Activated T-helper 1 cell treated with Interleukin-2 at 50 U/mL for 16 hours (primary cell): Measurements from ENCODE around the gene FLOT1.
A peak's percentile ranks its signal among the peaks of the same experiment; 100 is the strongest.

ENCODE experiments used
- DNase-seq: peaks from one replicate; pipeline ENCODE4 v3.0.0-alpha.2; 2020; ENCODE audit warnings: low read depth

FLOT1 gene

DNA sequence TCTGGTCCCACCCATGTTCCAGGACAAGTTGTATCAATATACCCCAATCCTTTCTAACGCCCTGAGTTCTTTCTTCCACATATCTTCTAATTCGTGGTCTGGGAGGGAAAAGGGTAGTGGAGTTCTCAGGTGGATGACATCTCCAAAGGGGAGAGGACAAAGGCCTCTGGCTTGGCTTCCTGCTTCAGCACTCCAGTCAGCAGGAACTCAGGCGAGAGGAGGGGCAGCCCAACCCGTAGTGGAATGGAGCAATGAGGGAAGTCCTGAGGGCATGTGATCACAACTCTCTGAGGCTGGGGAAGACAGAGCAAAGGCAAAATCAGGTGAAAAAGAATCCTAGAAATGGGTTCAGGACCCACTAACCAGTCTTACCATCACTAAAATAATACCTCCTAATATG is 42.1 kb downstream of the FLOT1 start:
- DNase-seq, result no peak

DNA sequence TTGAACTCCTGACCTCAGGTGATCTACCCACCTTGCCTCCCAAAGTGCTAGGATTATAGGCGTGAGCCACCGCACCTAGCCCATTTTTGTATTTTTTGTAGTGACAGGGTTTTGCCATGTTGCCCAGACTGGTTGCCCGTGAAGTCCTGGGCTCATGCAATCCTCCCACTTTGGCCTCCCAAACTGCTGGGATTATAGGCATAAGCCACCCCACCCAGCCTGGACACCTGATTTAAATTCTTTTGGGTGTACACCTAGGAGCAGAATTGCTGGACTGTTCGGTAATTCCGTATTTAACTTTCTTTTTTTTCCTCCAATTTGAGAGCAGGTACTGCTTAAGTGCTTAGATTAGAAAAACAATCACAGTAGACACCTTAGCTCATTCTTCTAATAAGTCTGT is 46.1 kb downstream of the FLOT1 start:
- DNase-seq, result no peak

DNA sequence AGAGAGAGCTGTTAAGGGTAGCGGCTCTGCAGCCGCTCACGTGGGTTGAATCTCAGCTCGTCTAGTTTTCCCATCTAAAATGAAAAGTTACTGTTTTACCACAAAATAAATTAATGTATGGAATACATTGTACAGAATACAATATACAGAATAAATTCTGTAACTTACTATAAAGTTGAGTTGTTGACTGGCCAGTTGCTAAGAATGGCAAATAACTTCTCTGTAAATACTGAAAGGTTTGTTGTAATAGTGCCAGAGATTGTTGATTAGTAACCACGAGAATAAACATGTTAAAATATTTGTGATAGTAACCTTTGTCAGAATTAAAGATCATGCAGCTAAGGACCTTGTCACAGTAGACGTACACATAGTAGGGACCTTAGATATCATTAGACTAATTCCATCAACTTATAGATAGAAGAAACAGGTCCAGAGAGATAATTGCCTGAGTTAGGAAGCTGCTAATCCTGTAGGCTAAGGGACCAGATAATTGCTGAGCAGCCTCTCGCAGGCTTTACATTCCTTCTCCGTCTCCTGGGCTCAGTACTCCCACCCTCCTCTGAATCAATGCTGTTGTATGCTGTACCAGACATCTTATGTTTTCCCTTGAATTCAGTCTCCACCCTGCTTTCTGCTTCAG is 51.2 kb downstream of the FLOT1 start:
- no peak for DNase-seq

DNA sequence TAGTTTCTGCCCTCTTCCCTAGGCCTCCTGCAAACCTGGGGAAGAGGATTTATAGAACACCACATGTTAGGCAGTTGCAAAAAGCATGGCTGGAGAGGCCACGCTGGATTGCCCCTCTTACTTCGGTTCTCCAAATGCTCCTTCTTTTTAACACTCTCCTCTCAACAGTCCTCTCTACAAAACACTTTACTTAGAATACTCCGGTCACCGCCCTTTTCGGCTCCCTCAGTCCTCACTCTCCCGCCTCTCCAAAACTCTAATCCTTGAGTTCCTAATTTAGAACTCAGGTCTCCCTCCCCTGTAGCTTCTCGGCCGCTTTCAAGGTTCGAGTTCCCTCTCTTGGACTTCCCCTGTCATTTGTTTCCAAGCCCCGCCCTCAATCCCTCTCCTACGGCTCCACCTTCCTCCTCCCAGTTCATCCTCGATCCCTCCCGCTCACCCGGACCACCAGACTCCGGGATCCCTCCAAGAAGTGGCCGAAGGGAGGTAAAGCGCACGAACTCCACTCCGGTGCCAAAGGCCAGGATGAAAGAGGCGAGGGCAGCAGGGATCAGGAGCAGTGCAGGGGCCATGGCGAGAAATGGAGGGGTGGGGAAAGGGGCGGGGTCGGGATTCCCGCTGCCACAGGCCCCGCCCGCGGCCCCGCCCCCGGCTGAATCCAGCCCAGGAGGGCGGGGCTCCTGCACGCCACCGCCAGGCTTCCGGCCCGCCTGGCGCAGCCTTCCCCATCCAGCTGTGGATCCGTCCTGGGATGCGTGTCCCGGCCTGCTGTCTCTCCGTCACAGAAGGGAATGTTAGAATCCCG is 51.9 kb downstream of the FLOT1 start, which contains the start of gene NRM:
TSS of gene NRM (minus strand) at position 582 of the 805 bp plus-strand sequence. CDS start at position 572, 10 bp downstream.
- DNase-seq, result peak; percentile 66

DNA sequence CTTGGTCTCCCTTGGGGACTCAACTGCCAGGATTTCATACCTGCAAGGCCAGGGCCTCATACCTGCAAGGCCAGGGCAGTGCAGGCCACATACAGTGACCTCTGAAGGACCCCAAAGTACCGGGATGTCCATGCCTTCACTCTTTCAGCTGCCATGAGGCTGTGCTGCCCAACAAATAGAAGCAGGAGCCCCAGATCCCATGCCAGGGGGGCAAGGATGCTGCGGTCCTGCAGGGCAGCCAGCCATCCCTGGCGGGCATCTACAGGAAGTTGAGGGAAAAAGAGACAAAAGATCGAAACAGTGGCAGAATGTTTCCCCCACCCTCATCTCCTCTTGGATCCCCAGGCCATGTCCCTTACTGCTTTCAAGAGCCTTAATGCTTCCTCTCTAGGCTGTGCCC is 52.5 kb downstream of the FLOT1 start:
- no peak for DNase-seq

DNA sequence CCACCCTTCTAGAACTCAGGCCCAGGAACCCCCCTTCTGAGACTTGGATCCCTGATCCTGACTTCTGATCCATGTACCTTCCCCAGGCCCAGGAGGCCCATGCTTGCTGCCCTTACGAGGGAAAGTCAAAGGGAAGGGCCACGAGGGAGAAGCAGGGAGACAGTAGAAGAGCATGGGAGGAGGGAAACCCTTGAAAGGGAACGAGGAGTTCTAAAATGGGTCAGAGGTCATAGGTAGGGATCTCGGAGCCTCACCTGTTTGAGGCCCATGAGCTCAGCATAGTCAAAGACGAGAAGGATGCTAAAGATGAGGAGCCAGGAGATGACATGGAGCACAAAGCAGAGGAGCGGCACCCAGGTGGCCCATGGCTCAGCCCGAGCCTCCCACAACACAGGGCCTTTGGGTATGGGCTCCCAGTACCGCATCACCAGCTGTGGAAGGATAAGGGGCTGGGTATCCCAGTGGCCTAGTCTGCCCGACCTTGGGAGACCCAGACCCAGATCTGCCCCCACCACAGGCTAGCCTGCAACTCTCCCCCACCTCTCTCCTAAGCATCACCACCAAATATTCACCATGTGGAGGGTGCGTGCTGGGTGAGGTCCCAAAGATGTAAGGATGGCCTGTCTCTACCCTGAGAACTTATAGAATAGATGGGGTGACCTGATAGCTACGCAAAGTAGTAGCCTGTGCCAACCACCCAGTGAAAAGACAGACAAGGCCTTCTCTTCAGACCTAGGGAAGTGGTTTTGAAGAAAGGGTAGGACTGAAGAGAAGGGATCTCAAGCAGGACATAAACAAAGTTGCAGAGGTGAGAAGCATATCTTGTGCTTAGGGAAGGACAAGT is 53.2 kb downstream of the FLOT1 start:
- DNase-seq, result no peak

DNA sequence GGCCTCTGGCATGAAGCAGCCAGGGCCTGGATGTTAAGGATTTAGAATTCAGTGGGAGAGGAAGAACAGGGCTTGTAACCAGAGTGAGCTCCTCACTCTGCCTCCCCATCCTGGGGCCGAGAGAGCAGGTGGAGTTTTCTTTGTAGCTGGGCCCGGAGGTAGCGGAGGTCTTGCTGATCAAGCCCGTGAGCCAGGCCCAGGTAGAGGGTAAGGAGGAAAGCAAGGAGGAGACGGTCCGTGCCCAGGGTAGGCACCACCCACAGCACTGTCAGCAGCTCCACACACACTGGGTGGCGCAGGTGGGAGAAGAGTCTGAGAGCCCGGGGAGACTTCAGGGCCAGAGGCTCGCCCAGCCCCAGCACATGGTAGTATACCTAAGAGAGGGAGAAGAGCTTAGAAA is 53.9 kb downstream of the FLOT1 start:
- no peak for DNase-seq

DNA sequence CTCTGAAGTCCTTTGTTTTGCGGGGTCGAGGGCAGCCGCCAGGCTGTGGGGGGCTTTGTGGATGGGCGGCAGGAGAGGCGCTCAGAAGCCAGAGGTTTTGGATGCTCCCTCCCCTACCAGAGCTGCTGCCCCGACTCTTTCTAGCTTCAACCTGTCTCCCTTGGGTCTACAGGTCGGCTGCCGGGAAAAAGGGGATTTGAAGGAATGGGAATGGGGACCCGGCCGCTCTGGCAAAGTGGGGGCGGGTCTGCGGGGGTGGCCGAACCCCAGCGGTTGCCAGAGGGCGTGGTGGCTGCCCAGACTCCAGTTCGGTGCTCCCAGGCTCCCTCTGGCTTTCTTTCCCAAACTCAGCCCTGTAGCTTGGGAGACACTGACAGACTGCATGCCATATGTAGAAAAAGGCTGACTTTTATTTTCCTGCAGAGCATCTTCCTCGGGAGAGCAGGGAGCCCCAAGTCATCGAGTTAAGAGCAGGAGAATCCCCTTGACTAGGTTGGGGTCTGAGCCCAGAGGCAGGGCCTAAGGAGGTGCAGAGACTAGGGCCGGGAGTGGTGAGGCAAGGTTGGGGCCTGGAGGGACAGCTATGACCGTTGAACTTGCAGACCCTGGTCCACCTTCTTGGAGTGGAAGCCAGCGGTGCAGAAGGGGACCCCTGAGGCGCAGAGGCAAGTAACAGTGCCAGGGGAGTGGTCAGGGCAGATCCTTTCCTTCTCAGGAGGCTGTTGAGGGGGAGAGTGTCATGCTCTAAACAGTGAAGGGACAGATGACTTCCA is 54.6 kb downstream of the FLOT1 start:
- DNase-seq, result no peak

DNA sequence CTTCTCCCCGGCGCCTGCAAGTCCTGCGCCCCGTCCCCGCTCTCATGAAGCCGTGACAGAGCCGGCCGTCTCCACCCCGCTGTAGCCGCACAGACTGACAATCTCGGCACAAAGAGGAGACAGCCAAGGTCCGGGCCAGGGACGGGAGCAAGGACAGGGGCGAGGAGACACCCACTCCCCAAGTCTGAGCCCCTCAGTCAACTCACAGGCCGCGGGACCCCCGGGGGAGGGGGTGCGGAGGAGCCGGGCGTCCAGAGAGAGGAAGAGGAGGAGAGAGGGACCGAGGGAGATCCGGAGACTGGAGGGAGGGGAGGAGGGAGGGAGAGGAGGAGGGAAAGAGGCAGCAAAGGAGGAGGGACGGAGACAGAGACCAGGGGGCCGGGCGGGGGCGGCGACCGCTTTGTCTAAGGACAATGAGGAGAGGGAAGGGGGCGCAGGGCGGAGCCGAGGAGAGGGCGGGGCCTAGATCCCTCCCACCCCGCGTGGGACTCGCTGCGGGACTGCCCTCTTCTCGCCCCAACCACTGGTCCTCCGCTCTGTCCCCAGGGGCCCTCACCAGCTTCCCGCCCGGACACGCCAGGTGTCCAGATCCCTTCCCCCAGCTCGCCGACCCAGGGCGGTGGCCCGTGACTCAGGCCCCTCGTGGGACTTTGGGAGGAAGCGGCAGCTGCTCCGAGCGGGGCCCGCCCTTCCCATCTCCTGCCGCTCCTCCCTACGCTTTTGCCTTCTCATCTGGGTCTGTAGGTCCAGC is 55.4 kb downstream of the FLOT1 start:
- peak; percentile 59 for DNase-seq

DNA sequence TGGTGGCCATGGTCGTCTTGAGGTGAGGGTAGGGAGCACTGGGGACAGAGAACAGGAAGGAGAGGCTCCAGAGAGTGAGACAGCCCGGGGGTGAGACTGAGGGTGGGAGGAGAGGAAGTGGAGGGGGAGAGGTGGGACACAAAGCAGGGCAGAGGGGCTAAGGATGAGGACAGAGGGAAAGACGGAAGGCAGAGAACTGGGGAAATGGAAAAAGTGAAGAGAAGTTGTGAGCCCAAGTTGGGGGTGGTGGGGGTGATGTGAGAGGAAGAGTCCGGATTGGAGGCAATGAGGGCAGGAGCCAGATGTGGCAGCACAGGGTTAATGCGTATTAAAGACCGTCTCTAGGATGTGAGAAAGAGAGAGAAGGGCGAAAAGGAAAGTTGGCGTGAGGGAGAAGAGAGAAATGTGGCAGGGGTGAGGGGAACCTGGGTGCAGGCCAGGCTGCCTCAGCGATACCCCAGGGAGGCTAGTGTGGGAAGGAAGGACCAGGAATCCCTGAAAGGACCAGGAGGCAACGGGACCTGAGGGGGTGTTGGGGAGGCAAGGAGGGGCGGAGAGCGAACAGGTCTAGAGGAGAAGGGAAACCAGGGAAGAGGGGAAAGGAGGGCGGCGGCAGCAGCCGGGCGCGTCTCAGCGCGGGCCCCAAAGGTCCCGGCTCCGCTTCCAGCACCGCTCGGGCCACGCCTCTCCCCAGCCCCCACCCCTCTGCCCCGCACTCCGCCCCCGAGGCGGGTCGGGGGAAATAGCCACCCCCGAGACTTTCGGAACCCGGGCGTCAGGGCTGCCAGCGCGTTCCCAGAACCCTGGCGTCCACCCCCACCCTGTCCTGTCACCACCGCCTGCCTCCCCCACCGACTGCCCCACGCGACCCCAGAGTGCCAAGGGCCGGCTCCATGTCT is 56.2 kb downstream of the FLOT1 start, which contains the start of gene PPP1R18:
TSS of gene PPP1R18 (minus strand) at position 637 of the 899 bp plus-strand sequence. CDS start at position 10, 627 bp downstream.
- peak; percentile 73 for DNase-seq

DNA sequence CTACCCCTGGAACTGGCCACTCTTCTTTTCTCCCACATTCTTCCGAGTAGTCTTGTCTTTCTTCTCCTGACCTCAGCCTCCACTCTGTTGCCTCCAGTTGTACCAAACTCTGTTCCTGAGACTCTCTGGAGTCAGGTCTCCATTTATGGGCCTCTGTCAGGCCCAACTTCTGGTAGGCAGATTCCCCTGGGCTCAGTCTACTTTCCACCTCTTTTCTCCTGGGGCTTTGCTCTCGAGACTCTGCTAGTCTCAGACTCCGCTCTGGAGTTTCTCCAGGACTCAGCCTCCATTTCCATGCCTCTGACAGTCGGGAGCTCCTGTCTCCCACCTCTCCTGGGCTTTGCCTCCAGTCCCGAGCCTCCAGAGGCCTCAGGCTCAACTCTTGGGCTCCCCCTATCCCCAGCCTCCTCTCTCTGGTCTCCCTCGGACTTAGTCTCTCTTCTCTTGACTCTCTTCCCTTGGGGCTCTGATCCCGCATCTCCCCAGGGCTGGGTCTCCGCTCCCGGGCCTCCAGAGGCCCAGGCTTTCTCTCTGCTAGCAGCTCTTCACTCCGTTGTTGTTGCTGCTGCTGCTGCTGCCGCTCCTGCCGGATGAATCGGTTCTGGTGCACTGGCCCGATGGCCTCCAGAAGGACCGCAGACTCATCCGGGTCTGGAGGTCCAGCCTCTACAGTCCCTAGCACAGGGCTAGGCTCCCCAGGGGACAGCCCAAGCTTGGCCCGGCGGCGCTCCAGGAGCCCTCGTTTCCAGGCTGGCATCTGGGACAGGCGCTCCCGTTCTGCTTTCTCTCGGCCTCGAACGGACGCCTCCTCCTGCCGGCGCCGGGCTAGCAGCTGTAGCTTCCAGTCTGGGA is 57.1 kb downstream of the FLOT1 start:
- no peak for DNase-seq

DNA sequence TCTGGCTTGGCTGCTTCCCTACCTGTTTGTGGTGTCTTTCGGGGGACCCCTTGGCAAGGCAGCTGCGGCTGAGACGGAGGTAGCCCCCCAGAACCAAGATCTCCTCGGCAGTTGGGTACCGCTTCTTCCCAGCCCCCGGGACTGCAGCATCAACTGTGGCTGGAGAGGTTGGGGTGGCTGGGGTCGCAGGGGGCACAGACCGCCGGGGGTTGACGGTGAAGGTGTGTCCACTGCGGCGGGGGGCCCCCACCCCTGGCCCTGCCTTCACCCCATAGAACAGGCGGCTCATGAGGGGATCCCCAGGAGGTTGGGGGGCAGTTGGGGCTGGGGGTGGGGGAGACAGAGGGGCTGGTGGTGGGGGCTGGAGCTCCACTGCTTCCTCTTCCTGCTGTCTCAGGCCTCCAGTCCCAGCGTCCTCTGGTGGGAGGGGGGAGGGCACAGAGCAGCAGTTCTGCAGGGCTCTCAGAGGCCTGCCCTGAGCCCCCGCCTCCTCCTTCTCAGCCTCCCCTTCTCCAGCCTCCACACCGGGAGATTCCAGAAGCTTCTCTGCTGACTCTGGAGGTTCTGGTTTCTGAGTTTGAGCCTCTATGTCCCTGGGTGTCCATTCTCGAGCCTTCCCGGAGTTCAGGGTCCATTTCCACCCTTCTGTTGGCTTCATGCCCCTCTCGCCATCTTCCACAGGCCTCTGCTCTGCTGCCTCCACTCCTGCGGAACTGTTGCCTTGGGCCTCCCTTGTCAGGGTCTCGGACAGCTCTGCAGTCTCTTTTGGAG is 57.9 kb downstream of the FLOT1 start:
- peak; percentile 34 for DNase-seq

DNA sequence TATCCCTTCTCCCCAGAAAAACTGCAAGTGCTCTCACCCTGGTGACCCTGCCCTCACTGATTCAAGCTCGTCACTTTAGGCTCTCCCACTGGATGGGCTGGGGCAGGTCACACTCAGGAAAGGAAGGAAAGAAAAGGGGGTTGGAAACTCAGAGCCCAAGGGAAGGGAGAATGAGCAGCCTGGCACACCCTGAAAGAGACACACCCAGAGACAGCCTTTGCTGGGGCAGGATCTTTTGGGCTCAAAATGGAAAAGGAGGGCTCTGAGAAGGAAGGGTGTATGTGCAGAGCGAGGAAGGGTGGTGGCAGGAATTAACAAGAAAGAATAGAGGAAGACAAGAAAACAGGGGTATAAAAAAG is 58.5 kb downstream of the FLOT1 start:
- DNase-seq, result no peak

DNA sequence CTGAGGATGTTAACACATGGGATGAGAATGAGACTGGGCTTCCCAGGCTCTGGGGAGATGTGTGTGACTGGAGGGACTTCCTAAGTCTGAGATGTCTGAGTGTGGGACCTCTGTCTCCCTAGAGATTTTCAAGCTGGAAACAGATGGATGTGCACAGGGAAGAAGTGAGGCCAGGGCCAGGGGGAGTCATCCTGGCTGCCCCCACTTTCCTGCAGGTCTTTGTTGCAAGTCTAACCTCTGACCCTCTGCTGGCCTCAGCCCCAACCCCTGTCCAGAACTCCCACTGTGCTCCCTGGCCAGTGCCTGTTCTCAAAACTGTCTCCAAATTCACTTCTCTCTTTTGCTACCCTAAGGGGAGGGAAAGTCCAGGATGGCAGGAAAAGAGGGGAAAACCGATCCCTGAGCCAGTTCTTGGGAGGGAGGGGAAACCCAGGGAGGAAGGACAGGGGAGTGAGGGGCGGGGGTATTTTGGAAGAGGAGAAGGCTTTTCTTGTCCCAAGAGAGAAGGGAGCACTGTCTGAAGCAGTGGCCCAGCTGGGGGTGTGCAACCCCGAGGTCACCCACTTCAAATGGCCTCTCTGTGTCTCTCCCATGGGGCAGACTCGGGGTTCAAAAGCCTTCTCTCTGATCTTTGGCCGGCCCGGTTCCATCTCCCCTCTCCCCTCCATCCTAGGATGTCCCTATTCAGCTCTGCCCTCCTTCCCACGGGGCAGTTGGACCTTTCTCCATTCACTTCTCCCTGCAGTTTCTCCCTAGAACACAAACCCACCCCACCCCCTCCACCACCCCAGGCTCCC is 59.1 kb downstream of the FLOT1 start:
- DNase-seq, result no peak

DNA sequence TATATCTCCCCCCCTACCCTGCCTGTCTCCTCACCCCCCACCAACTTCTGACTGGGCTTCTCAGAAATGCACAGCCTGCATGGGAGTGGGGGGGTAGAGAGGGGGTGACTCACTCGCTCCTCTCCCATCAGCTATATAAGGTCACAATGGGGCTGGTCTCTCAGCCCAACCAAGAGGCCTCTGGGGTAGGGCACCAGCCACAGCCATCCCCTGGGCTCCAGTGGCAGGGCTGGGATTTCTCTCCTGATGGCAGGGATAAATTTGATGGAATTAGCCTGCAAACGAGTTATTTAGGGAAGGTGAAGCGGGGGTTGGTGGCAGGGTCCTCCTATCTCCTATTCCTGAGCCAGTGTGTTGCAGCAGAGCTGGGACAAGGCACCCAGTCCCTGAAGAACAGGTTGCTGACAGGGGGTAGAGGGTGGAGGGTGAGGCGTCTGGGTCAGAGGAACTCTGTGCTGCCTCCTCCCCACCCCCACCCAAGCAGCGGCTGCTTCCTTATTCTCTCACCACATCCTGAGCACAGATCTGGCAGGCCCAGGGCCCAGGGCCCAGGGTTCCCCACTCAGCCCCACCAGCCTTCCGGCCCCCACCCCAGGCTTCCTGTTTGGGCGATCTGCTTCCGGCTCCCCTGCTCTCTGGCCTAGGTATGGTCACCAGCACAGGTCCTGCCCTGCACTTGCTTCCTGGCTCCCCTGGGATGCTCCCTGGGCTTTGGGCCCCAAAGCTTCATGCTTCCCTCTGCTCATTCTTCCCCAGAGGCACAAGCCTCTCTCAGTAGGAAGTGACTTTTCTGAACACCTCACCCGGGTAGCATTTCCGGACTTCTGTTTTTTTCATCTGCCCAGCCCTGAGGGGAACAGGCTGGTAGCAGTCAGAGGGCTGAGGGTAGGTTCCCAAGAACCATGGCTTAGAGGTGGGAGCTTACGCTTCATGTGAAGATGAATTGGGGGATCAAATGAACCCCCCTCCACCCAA is 60.1 kb downstream of the FLOT1 start:
- DNase-seq, result peak; percentile 89

DNA sequence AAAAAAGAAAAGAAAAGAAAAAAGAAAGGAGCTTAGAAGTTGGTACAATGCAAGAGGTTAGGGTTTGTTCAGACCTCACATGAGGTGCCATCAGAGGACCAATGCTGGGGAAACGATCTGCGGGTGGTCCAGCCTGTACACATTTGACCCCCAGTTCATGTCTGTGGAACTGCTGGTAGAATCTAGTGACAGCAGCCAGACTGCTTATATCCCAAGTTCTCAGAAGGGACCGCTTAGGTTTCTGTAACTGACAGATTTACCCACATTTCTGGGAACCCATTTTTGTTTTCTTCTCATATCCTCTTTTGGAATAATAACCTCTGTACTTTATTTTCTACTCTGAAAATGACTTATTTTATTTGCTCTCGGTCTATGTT is 60.7 kb downstream of the FLOT1 start:
- DNase-seq, result no peak
